Measurements from ENCODE around the gene STUM. TPM values are rescaled to one million over a fixed set of nuclear protein-coding genes. Genes with fewer than 3 reads are reported as not detected.

The STUM gene
- total and polyA plus RNA-seq, 2 of the 8 experiments (the other 6 are each of a cell fraction or from before 2014, with no cell fraction given), result 0.76 to 1.2 TPM

DNA sequence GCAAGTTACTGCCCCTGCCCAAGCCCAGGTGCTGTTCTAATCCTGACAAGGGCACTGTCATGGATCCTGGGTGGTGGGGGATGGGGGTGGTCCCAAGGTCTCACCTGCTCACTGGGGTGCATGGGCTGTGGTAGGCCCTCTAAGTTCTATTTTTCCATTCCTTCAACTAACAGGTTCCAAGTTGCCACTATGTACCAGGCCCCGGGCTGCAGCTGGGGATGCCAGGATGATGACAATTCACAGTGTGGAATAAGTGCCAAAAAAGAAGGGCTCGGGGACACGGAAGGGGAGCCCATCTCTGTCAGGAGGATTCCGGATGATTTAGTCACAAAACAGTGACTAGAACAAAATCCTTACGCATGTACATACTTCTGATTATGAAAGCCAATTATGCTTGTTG, 76.0 kb downstream of the STUM start:
- Histone ChIP-seq H4K8ac (ENCODE audit: extremely low read depth, insufficient read depth, low read length) (no peak overlapping the region), H3K18ac (ENCODE audit: extremely low read depth, low read length) (no peak overlapping the region), H2BK12ac (ENCODE audit: low read depth, low read length) (no peak overlapping the region), H3K27ac (ENCODE audit: low read depth, low read length) (no peak overlapping the region), H2BK5ac (ENCODE audit: low read depth, low read length) (no peak overlapping the region), H3K4me3 (ENCODE audit: extremely low read depth in 1 of 4, insufficient read depth in 2 of 4, low read depth in 3 of 4, low read length in 4 of 4) (no peak overlapping the region), H2BK15ac (ENCODE audit: low read length) (no peak overlapping the region), H3K23ac (ENCODE audit: insufficient read length) (no peak overlapping the region), H3K4me2 (ENCODE audit: insufficient read depth in 1 of 2, low read depth in 2 of 2, low read length in 2 of 2) (no peak overlapping the region), H4K20me1 (replicated peaks in 1 of 2; ENCODE audit: control insufficient read depth in 1 of 2, insufficient read depth in 2 of 2, low read length in 2 of 2) (no peaks in the 10 kb centered on the region), H2AK5ac (ENCODE audit: low read depth, low read length) (no peak overlapping the region), H3K79me1 (ENCODE audit: low read depth, low read length) (no peaks in the 10 kb centered on the region), H3K9ac (replicated peaks in 1 of 4; ENCODE audit: extremely low read depth in 1 of 4, low read depth in 3 of 4, low read length in 3 of 4) (no peak overlapping the region), H4K5ac (ENCODE audit: insufficient read length, low read depth, low read length) (no peak overlapping the region), H3K23me2 (ENCODE audit: low read depth, low read length) (no peaks in the 10 kb centered on the region), H3K9me3 (ENCODE audit: insufficient read depth in 2 of 2, low read depth in 1 of 2, low read length in 1 of 2) (0 out of 4 replicates have a peak, but pooled peaks cover 0 to 4% of the 10 kb centered on the region in 2 experiments), H2AFZ (ENCODE audit: low read length) (no peak overlapping the region), H3K4me1 (replicated peaks in 1 of 4; ENCODE audit: control insufficient read depth in 3 of 4, insufficient read depth in 4 of 4, low read length in 3 of 4) (no peaks in the 10 kb centered on the region), H2BK20ac (ENCODE audit: low read length) (no peak overlapping the region), H4K91ac (replicated peaks; ENCODE audit: insufficient read length, low read length) (no peak overlapping the region), H3K14ac (ENCODE audit: insufficient read length) (no peak overlapping the region), H3K4ac (replicated peaks; ENCODE audit: insufficient read length, low read depth, low read length) (no peak overlapping the region), H2BK120ac (replicated peaks; ENCODE audit: low read depth, low read length) (no peak overlapping the region), H3K56ac (replicated peaks; ENCODE audit: insufficient read length, low read depth, low read length) (no peak overlapping the region), H3K79me2 (ENCODE audit: control insufficient read depth in 1 of 2, insufficient read depth in 2 of 2, low read length in 2 of 2) (no peaks in the 10 kb centered on the region), H3K36me3 (ENCODE audit: control insufficient read depth in 2 of 4, insufficient read depth in 4 of 4, low read length in 3 of 4) (no peaks in the 10 kb centered on the region), H3K27me3 (replicated peaks in 1 of 4; ENCODE audit: control insufficient read depth in 3 of 4, extremely low read depth in 1 of 4, insufficient read depth in 3 of 4, low read length in 3 of 4) (peaks cover 0 to 10% (median 10%) of the 10 kb centered on the region in 4 experiments; a peak in 6 of 7 replicates)
- FAIRE-seq (no peak), DNase-seq (ENCODE audit: low read depth in 1 of 2, low spot score in 2 of 2) (no peak)
- CTCF ChIA-PET (ENCODE audit: partially characterized antibody), result interaction anchor here (0.6 to 3.3 kb wide), 10 partner anchors 9 to 327 kb away, joined by 3 to 22 read pairs (median 4); no protein-coding TSS in a partner anchor
- POLR2A ChIA-PET (ENCODE audit: partially characterized antibody), result interaction anchor here (0.6 kb wide), 1 partner anchor 133 kb away, joined by 3 read pairs; no protein-coding TSS in a partner anchor
- 90% methylated on average over 5 of the region's 5 CpGs; no CpG with 5 or more reads in 1 of the 2 experiments for WGBS, 2 experiments (ENCODE audit: extremely low coverage in 1 of 2, insufficient coverage in 1 of 2, insufficient read length in 1 of 2, insufficient replicate concordance in 2 of 2, low coverage in 1 of 2, low lambda C conversion rate in 2 of 2, missing lambda C conversion rate in 1 of 2)
- TF ChIP-seq, protein P1, sequence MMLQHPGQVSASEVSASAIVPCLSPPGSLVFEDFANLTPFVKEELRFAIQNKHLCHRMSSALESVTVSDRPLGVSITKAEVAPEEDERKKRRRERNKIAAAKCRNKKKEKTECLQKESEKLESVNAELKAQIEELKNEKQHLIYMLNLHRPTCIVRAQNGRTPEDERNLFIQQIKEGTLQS (IDR thresholded peaks at IDR 0.05; ENCODE audit: insufficient read depth, low read depth, low read length), result no peak
- no peak for TF ChIP-seq SRF (IDR thresholded peaks at IDR 0.05; ENCODE audit: low read depth, low read length)
- no peak for TF ChIP-seq EGR1 (IDR thresholded peaks at IDR 0.05; ENCODE audit: borderline replicate concordance, low read depth, low read length)

All from H1 (cell line).